ENCODE data around the gene TMEM74B. TPM values are rescaled to one million over a fixed set of nuclear protein-coding genes. Genes with fewer than 3 reads are reported as not detected.

Gene TMEM74B
- total and polyA plus RNA-seq, 9 of the 15 experiments (the other 6 are each of a cell fraction or from before 2014, with no cell fraction given) = 0.24 to 19.0 (median 7.5) TPM

DNA sequence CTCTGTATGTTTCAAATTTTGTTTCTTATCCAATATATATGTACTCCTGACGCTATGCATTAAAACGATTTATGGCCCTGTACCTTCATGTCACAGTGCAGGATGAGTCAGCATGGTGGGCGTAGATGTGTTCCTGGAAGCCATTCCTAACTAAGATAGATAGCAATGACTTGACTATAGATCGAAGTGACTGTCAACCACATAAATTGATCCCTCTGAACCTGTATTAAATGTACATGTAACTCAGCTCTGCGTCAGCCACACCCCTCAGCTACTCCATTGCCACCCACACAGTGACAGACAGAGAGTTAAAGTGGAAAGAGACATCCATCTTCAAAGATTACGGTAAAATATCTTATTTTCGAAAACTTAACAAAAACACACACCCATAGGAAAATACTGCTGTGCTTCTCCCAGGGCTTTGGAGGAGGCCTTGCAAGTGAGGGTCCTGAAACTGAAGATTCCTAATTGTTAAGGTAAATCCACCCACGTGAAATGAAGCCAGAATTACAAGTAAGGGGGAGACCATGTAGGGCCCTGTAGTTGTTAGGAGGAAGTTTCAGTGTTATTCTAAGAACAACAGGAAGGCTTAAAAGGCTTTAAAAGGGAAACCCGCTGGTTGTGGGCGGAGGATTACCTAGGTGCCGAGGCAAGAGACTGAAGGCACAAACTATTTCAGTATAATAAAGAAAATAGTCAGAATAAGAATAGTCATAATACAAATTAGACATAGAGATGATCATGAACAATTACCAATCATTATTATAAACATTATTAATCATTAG lies 30.8 kb upstream of the TMEM74B start (continued):
- TF ChIP-seq, protein P1, sequence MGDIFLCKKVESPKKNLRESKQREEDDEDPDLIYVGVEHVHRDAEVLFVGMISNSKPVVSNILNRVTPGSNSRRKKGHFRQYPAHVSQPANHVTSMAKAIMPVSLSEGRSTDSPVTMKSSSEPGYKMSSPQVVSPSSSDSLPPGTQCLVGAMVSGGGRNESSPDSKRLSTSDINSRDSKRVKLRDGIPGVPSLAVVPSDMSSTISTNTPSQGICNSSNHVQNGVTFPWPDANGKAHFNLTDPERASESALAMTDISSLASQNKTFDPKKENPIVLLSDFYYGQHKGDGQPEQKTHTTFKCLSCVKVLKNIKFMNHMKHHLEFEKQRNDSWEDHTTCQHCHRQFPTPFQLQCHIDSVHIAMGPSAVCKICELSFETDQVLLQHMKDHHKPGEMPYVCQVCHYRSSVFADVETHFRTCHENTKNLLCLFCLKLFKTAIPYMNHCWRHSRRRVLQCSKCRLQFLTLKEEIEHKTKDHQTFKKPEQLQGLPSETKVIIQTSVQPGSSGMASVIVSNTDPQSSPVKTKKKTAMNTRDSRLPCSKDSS (IDR thresholded peaks at IDR 0.05; ENCODE audit: low read depth, partially characterized antibody) = no peak
- TF ChIP-seq ZNF551 (CRISPR knock-in tag; IDR thresholded peaks at IDR 0.05) = no peak
- TF ChIP-seq TOE1 (IDR thresholded peaks at IDR 0.05; ENCODE audit: borderline replicate concordance) = no peak
- TF ChIP-seq TOE1 (CRISPR knock-in tag; IDR thresholded peaks at IDR 0.05; ENCODE audit: borderline replicate concordance, low read depth) = no peak
- peak; percentile 72; the same call in 1 of the 2 replicates for TF ChIP-seq MAFK (IDR thresholded peaks at IDR 0.05; ENCODE audit: low read length)
- TF ChIP-seq, protein P2, sequence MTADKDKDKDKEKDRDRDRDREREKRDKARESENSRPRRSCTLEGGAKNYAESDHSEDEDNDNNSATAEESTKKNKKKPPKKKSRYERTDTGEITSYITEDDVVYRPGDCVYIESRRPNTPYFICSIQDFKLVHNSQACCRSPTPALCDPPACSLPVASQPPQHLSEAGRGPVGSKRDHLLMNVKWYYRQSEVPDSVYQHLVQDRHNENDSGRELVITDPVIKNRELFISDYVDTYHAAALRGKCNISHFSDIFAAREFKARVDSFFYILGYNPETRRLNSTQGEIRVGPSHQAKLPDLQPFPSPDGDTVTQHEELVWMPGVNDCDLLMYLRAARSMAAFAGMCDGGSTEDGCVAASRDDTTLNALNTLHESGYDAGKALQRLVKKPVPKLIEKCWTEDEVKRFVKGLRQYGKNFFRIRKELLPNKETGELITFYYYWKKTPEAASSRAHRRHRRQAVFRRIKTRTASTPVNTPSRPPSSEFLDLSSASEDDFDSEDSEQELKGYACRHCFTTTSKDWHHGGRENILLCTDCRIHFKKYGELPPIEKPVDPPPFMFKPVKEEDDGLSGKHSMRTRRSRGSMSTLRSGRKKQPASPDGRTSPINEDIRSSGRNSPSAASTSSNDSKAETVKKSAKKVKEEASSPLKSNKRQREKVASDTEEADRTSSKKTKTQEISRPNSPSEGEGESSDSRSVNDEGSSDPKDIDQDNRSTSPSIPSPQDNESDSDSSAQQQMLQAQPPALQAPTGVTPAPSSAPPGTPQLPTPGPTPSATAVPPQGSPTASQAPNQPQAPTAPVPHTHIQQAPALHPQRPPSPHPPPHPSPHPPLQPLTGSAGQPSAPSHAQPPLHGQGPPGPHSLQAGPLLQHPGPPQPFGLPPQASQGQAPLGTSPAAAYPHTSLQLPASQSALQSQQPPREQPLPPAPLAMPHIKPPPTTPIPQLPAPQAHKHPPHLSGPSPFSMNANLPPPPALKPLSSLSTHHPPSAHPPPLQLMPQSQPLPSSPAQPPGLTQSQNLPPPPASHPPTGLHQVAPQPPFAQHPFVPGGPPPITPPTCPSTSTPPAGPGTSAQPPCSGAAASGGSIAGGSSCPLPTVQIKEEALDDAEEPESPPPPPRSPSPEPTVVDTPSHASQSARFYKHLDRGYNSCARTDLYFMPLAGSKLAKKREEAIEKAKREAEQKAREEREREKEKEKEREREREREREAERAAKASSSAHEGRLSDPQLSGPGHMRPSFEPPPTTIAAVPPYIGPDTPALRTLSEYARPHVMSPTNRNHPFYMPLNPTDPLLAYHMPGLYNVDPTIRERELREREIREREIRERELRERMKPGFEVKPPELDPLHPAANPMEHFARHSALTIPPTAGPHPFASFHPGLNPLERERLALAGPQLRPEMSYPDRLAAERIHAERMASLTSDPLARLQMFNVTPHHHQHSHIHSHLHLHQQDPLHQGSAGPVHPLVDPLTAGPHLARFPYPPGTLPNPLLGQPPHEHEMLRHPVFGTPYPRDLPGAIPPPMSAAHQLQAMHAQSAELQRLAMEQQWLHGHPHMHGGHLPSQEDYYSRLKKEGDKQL (CRISPR knock-in tag; IDR thresholded peaks at IDR 0.05; ENCODE audit: borderline replicate concordance) = no peak
- TF ChIP-seq PHF8 (IDR thresholded peaks at IDR 0.05; ENCODE audit: borderline replicate concordance, low read length) = no peak
- no peak for TF ChIP-seq BRF2 (IDR thresholded peaks at IDR 0.05; ENCODE audit: borderline replicate concordance, insufficient read depth, insufficient read length)
- TF ChIP-seq NCOA2 (IDR thresholded peaks at IDR 0.05; ENCODE audit: partially characterized antibody in 2 of 2) = no peak
- TF ChIP-seq SRSF9 (IDR thresholded peaks at IDR 0.05; ENCODE audit: borderline replicate concordance, low read depth, low read length) = no peak
- TF ChIP-seq TCFL5 (CRISPR knock-in tag; conservative IDR thresholded peaks at IDR 0.05) = no peak
- TF ChIP-seq, protein P3, sequence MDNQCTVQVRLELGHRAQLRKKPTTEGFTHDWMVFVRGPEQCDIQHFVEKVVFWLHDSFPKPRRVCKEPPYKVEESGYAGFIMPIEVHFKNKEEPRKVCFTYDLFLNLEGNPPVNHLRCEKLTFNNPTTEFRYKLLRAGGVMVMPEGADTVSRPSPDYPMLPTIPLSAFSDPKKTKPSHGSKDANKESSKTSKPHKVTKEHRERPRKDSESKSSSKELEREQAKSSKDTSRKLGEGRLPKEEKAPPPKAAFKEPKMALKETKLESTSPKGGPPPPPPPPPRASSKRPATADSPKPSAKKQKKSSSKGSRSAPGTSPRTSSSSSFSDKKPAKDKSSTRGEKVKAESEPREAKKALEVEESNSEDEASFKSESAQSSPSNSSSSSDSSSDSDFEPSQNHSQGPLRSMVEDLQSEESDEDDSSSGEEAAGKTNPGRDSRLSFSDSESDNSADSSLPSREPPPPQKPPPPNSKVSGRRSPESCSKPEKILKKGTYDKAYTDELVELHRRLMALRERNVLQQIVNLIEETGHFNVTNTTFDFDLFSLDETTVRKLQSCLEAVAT (IDR thresholded peaks at IDR 0.05) = no peak
- no peak for TF ChIP-seq CC2D1A (IDR thresholded peaks at IDR 0.05)
- no peak for TF ChIP-seq STAT6 (CRISPR knock-in tag; IDR thresholded peaks at IDR 0.05)

All from K562 (cell line).